ENCODE data around the gene ASIC2.
"Not testable (repeated sequence)": the region's sequence is repeated elsewhere in the genome, so short reads cannot be mapped to it uniquely, and the experiment has no call there.

DNA sequence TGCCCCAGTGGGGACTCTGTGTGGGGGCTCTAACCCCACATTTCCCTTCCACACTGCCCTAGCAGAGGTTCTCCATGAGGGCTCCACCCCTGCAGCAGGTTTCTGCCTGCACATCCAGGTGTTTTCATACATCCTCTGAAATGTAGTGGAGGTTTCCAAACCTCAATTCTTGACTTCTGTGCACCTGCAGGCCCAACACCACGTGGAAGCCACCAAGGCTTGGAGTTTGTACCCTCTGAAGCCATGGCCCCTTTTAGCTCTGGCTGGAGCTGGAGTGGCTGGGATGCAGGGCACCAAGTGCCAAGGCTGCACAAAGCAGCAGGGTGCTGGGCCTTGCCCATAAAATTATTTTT is 305.7 kb downstream of the ASIC2 start:
- TF ChIP-seq EZH2phosphoT487 (conservative IDR thresholded peaks at IDR 0.05; ENCODE audit: low read length); CTCF (IDR thresholded peaks at IDR 0.05; ENCODE audit: insufficient read depth, low read length, poor library complexity, severe bottlenecking): not testable (repeated sequence)

Data from SU-DHL-6 (cell line).